Keratinocyte (primary cell): Measurements from ENCODE around the gene CLSTN1.

Experiments used
- CTCF ChIP-seq, 3 experiments: IDR thresholded peaks in 1 of 3; conservative IDR thresholded peaks in 1 of 3; optimal IDR thresholded peaks in 1 of 3; 2 replicates in 2 of 3; 3 replicates in 1 of 3; pipeline versions ENCODE3 to v1.5.1; 2011; ENCODE audit warnings: low read length in 3 of 3, mild to moderate bottlenecking in 3 of 3, moderate library complexity in 2 of 3, control low read depth in 1 of 3, inconsistent platforms in 1 of 3; ENCODE audit not compliant: insufficient read depth in 2 of 3; ENCODE audit errors: extremely low read depth in 1 of 3
- EZH2 ChIP-seq: IDR thresholded peaks from one replicate; pipeline ENCODE4 v1.6.1; 2012; ENCODE audit warnings: inconsistent platforms, mild to moderate bottlenecking, low read length, moderate library complexity

GRCh38 chr1:9722378-9722749 is 101.4 kb downstream of the CLSTN1 start:
- TF ChIP-seq CTCF (optimal IDR thresholded peaks at IDR 0.05 in 1 of 3, IDR thresholded peaks at IDR 0.05 in 1 of 3, conservative IDR thresholded peaks at IDR 0.05 in 1 of 3; ENCODE audit: extremely low read depth in 1 of 3, insufficient read depth in 2 of 3, low read length in 3 of 3), result no peak
- TF ChIP-seq EZH2, result no peak
